ENCODE data around the gene HSPA1L. TPM values are rescaled to one million over a fixed set of nuclear protein-coding genes. Genes with fewer than 3 reads are reported as not detected.

Gene HSPA1L
- total and polyA plus RNA-seq, 2 experiments from 2014 or later, result 0.44 to 0.83 TPM

GRCh38 chr6:31782126-31782855 is 32.8 kb downstream of the HSPA1L start:
- DNase-seq (ENCODE audit: low spot score), result no peak
- no peaks in the 10 kb centered on the region for H3K4me1 Mint-ChIP-seq
- H3K27ac Mint-ChIP-seq, result no peak overlapping the region
- H3K27me3 ChIP-seq (ENCODE audit: insufficient read depth), result no peaks in the 10 kb centered on the region
- no peak overlapping the region for H3K27ac ChIP-seq (ENCODE audit: low read depth)
- H3K9me3 Mint-ChIP-seq, result no peaks in the 10 kb centered on the region
- TF ChIP-seq ZNF462 (CRISPR knock-in tag; IDR thresholded peaks at IDR 0.05) (no peak), NANOG (IDR thresholded peaks at IDR 0.05; ENCODE audit: borderline replicate concordance) (no peak), JUNB (IDR thresholded peaks at IDR 0.05; ENCODE audit: unreplicated experiment) (no peak), ZNF114 (CRISPR knock-in tag; IDR thresholded peaks at IDR 0.05) (no peak), REST (IDR thresholded peaks at IDR 0.05; ENCODE audit: unreplicated experiment) (no peak), ETS1 (IDR thresholded peaks at IDR 0.05) (no peak), CREB1 (CRISPR knock-in tag; IDR thresholded peaks at IDR 0.05; ENCODE audit: low read depth) (no peak), ZNF331 (CRISPR knock-in tag; IDR thresholded peaks at IDR 0.05; ENCODE audit: low read depth) (no peak), EZH2 (IDR thresholded peaks at IDR 0.05; ENCODE audit: low read depth, unreplicated experiment) (no peak), CTCF (conservative IDR thresholded peaks at IDR 0.05; ENCODE audit: low read depth in 2 of 2) (no peak), EZH2phosphoT487 (IDR thresholded peaks at IDR 0.05; ENCODE audit: unreplicated experiment) (no peak), POLR2AphosphoS5 (IDR thresholded peaks at IDR 0.05; ENCODE audit: low read depth) (no peak), STAT1 (IDR thresholded peaks at IDR 0.05; ENCODE audit: unreplicated experiment) (no peak)
- H3K4me3 ChIP-seq, result no peak overlapping the region
- H2AFZ ChIP-seq, result no peak overlapping the region
- H3K79me2 ChIP-seq (replicated peaks; ENCODE audit: insufficient read depth), result no peaks in the 10 kb centered on the region
- peaks cover 13% of the 10 kb centered on the region for H3K27me3 Mint-ChIP-seq (ENCODE audit: insufficient read depth, low read depth, poor library complexity)
- H3F3A ChIP-seq (replicated peaks; ENCODE audit: low read depth), result peaks cover 4% of the 10 kb centered on the region; the same call in 1 of the 2 replicates
- H3K9me2 ChIP-seq (ENCODE audit: insufficient read depth), result no peaks in the 10 kb centered on the region
- H3K4me2 ChIP-seq, result no peak overlapping the region
- no peaks in the 10 kb centered on the region; the same call in 1 of the 2 replicates for H3K36me3 ChIP-seq (ENCODE audit: insufficient read depth)
- H4K20me1 ChIP-seq (replicated peaks; ENCODE audit: insufficient read depth), result no peaks in the 10 kb centered on the region; the same call in 1 of the 2 replicates
- no peak overlapping the region for H3K4me3 Mint-ChIP-seq
- no peaks in the 10 kb centered on the region for H3K4me1 ChIP-seq (ENCODE audit: insufficient read depth)
- H3K36me3 Mint-ChIP-seq (ENCODE audit: low read depth), result peaks cover 56% of the 10 kb centered on the region
- no peak for ATAC-seq

Measured in GM23338 (cell line).